Amniotic stem cell (primary cell): ENCODE data around the gene PPARG.

Experiments
- DNase-seq: peaks from one replicate; lab custom pipeline; 2025; lab: John Stamatoyannopoulos, UW

PPARG gene

DNA sequence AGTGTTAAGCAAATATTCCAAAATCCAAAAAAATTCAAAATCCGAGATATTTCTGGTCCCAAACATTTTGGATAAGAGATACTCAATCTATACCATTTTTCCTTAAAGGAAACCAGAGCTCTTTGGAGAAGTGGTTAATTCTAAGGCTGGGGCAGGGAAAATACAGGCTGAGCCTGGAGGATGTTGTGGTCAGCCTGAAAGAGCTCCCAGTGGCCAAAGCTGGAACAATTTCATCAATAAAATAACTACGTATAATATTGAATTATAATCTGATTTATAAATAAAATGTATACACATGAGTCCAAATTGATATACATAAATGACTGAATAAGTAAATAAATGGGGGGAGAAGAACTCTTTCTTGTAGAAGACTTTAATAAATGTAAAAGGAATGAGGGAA is 24.6 kb downstream of the PPARG start:
- DNase-seq: no peak

- DNase-seq: no peak
Observed at GRCh38 chr3:12316253-12316652, 27.4 kb downstream of the PPARG start.

GRCh38 chr3:12316729-12317351 is 28.0 kb downstream of the PPARG start:
- no peak for DNase-seq

GRCh38 chr3:12317914-12318313 is 29.0 kb downstream of the PPARG start:
- no peak for DNase-seq

DNA sequence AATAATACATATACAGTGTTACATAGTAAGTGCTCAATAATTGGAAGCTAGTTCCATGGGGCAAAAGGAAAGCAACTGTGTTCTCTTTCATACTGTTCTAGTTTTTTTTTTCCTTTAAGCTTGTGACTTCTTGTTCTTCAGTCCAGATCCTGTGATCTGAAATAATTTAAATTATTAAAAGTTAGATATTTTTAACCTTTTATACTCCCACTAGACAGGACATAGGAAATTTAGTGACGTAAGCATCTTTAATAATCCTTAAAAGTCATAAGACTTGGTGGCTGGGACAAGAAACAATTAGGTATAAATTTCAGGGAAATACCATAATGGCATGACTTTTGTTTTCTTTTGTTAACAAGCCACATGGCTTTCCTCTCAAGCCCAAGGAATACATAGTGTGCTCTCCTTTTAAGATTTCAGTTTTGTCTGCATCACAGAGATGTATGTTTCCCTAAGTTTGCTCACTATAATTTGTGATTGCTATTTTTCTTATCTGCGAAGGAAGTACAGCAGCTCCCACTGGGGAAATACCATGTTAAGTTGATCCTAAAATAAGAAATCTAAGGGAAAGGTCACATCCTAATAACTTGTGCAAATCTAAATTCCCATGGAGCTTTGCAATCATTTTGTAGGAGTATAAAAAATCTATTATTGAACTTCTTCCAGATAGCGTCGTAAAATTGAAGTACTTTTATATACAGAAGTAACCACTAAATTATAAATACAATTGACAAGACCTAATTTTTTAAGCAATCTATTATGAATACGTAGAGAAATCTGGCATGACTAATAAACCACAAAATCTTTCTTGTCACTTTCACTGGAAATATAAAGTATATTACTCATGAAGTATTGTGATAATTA is 30.1 kb downstream of the PPARG start:
- DNase-seq: no peak

- DNase-seq: no peak
Observed at GRCh38 chr3:12321015-12321414, 32.1 kb downstream of the PPARG start.

- DNase-seq: no peak
Observed at GRCh38 chr3:12323237-12323636, 34.4 kb downstream of the PPARG start.

DNA sequence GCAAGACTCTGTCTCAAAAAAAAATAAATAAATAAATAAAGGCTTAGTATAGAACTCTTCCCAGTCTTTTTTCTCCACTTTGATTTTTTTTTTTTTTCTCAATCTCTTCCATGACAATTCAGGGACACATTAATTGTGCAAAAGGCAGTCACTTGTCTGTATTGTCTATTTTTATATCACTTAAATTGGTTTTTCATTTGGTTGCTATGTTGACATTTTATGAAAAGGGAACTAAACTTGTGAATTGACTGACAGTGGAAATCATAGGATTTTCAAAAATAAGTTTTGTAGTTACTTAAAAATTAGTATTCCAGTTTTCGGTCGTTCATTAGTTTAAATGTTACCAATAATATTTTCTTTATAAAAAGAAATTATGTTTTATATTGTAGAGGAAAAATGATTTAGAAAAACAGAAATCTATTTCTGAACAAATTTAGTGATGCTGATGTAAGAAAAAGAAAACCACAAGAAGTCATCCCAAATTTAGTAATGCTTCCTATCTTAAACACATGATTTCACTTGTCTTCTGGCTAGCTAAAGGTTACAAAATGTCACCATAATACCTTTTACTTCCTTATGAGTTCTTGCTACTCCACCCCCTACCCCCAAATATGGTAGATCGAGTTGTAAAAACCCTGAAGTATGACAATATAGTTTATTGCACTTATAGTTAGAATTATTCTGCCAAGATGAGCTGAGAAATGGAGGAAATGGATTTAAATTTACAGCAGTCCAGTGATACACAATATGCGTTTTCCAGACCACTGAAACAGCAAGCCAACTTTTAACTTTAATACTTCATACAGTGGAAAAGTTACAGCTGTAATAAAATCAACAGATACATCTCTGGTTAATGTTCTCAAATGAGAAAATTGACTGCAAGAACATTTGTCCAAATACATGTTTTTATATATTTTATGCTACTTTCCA is 37.0 kb downstream of the PPARG start:
- DNase-seq: no peak

GRCh38 chr3:12327021-12327420 is 38.2 kb downstream of the PPARG start:
- no peak for DNase-seq

- DNase-seq: no peak
Observed at GRCh38 chr3:12328132-12328836, 39.4 kb downstream of the PPARG start.

GRCh38 chr3:12328837-12329462 is 40.1 kb downstream of the PPARG start:
- DNase-seq: no peak

DNA sequence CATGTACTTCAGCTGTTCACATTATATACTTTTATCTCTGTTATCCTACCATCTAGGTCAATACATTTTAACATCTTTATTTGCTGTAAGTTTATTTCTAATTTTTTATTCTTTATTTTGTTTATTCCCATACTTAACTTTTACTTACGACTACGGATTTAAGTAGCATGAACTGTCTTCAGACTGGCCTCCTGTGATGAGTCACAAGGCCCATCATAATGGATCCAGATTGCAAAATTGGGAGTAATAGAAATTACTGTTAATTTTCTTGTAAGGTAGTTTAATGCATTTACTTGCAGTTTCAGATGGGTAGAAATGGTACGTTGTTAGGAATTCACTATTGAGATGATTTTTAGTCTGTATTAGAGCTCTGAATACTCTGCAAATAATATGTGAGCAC is 45.9 kb downstream of the PPARG start:
- DNase-seq: no peak

- DNase-seq: no peak
Observed at GRCh38 chr3:12335421-12335820, 46.6 kb downstream of the PPARG start.

- DNase-seq: no peak
Observed at GRCh38 chr3:12336099-12336498, 47.2 kb downstream of the PPARG start.

- DNase-seq: no peak
Observed at GRCh38 chr3:12338595-12339546, 50.0 kb downstream of the PPARG start.

DNA sequence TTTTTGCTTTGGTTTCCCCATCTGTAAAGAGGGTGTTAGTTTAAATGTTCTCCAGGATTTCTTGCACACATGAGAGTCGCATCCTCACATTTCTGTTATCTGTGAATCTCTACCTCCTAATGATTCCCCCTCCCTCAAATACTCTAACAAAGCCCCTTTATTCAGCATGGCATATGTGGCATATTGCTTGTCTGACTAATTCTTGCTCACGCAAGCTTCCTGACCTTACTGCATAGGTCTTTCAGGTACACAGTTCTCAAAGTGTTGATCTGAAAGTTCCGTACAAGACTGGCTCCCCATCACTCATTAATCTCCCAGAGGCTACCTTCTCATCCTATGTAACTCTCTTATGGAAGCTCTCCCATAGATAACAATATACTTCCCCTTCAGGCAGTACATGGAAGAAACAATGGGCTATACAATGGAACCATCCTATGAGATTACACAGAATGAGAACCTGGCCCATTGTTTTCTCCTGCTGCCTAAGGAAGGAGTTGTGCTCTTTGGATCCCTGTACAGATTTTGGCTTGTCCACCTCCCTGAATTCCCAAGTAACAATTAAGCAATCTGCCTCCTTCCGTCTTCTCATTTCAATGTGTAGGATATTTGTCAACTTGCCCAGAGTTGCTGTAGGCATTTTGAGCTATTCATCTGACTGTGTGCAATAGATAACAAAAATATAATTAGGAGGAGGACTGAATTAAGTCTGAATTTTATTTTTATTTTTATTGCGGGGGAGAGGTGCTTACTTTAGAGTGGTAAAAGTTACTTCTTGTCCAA is 51.0 kb downstream of the PPARG start:
- no peak for DNase-seq

DNA sequence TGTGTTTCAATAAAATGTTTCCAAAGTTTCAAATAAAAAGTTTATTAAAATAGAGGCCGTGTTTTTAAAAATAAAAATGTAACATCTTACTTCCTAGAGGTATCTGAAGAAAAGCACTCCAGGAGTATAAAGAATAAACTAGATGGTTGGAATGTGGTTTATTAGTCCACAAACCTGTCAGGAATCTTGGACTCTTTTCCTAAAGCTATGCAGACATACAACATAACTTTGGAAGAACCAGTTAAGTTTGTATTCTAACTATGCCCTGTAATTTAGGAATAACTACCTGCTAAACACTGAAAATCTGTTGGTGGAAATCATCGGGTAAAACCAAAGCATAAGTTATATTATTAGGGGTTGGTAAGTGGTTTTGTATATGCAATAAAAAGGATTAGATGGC is 51.6 kb downstream of the PPARG start:
- no peak for DNase-seq

DNA sequence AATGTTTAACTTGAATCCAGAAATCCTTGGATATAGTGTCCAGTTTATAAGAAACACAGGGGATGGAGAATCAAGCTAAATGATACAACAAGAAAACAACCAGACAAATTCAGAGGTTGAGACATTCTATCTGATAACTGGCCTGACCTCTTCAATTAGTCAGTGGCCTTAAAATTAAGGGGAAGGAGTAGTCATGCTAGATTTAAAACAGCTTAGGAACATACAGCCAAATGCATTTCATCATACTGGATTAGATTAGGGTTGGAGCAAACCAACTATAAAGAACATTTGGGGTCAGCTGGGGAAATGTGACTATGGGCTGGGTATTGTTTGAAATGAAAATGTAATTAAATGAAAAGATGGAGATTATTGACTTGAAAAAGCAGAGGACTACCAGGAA is 53.3 kb downstream of the PPARG start:
- no peak for DNase-seq

GRCh38 chr3:12343047-12343501 is 54.2 kb downstream of the PPARG start:
- DNase-seq: no peak
